Thyroid gland (tissue), 4 donors: Measurements from ENCODE around the gene SUN1. TPM values are rescaled to one million over a fixed set of nuclear protein-coding genes. Genes with fewer than 3 reads are reported as not detected.

Source experiments
- DNase-seq, 2 donors: peaks; one replicate each; pipeline ENCODE4 v3.0.0-alpha.2; 2019
- H3K27ac ChIP-seq, 3 donors: fragments of 200-600 bp; sonication (generic); 1 replicate in 2 of 3; 2 replicates in 1 of 3; pipeline ENCODE4 v1.5.1; 2016 to 2019; ENCODE audit warnings: mild to moderate bottlenecking in 1 of 3, moderate library complexity in 1 of 3
- H3K27me3 ChIP-seq: fragments of 200-600 bp; sonication (generic); one replicate; pipeline ENCODE4 v1.5.1; 2019
- H3K36me3 ChIP-seq, 2 donors: fragments of 200-600 bp; sonication (generic); one replicate each; pipeline ENCODE4 v1.5.1; 2016 to 2019
- H3K4me1 ChIP-seq, 2 donors: fragments of 200-600 bp; sonication (generic); one replicate each; pipeline ENCODE4 v1.5.1; 2017 to 2019
- H3K4me3 ChIP-seq, 3 donors: fragments of 200-600 bp; sonication (generic); replicated peaks in 1 of 3; 1 replicate in 2 of 3; 2 replicates in 1 of 3; pipeline ENCODE4 v1.5.1; 2016; ENCODE audit warnings: mild to moderate bottlenecking in 1 of 3
- H3K9me3 ChIP-seq: fragments of 200-600 bp; sonication (generic); one replicate; pipeline ENCODE4 v1.5.1; 2017
- CTCF ChIP-seq, 6 experiments: fragments of 200-600 bp in 3 of 6; fragments of 450-650 bp in 3 of 6; sonication (generic) in 3 of 6; IDR thresholded peaks; one replicate each; pipeline ENCODE4 v1.5.1; 2016 to 2019; ENCODE audit warnings: antibody characterized with exemption in 6 of 6, mild to moderate bottlenecking in 2 of 6, inconsistent platforms in 1 of 6, moderate library complexity in 1 of 6
- POLR2A ChIP-seq, 2 donors: fragments of 450-650 bp; IDR thresholded peaks; one replicate each; pipeline ENCODE4 v1.6.1; 2017; ENCODE audit warnings: antibody characterized with exemption in 2 of 2, mild to moderate bottlenecking in 2 of 2, moderate library complexity in 1 of 2
- WGBS, 2 donors: methylation state at CpG; one replicate each; pipeline ENCODE4 v1.1.5; 2017; 5-methylcytosine and 5-hydroxymethylcytosine counted together
- intact Hi-C: fragments of 100-400 bp; cut with DNase I; formaldehyde crosslinking; loops from one replicate; pipeline ENCODE4 v1.15.1; 2023
- total RNA-seq, 4 donors: library from RNA; depleted of rRNA; stranded (reverse); fragments of >200 nt; gene quantifications; one replicate each; pipeline ENCODE4 v1.2.3, GENCODE V29; 2016

The SUN1 gene
- total RNA-seq, 4 donors from 2014 or later = 146 to 260 (median 186) TPM

GRCh38 chr7:893686-894085 lies 61.4 kb downstream of the SUN1 start:
- no peak for DNase-seq
- no peak overlapping the region for H3K27ac ChIP-seq
- TF ChIP-seq CTCF (IDR thresholded peaks at IDR 0.05) (no peak), POLR2A (IDR thresholded peaks at IDR 0.05) (no peak)
- no peaks in the 10 kb centered on the region for H3K27me3 ChIP-seq
- H3K36me3 ChIP-seq = peaks cover 40 to 55% of the 10 kb centered on the region in 2 donors
- no peaks in the 10 kb centered on the region for H3K9me3 ChIP-seq
- peaks cover 0 to 5% of the 10 kb centered on the region in 2 donors for H3K4me1 ChIP-seq
- H3K4me3 ChIP-seq = no peak overlapping the region
- intact Hi-C loops = no loop called here
- WGBS, 2 donors = 93% methylated on average over 15 to 17 of the region's 19 CpGs

- TF ChIP-seq CTCF (IDR thresholded peaks at IDR 0.05) = no peak
- TF ChIP-seq POLR2A (IDR thresholded peaks at IDR 0.05) = no peak
- no peak for DNase-seq
- intact Hi-C loops = no loop called here
- Histone ChIP-seq H3K4me3 (no peak overlapping the region), H3K36me3 (peaks cover 38 to 52% of the 10 kb centered on the region in 2 donors), H3K9me3 (no peaks in the 10 kb centered on the region), H3K27ac (no peak overlapping the region), H3K27me3 (no peaks in the 10 kb centered on the region), H3K4me1 (peaks cover 0 to 5% of the 10 kb centered on the region in 2 donors)
- 98 to 100% methylated on average over 21 to 26 of the region's 40 CpGs for WGBS, 2 donors
These were observed 62.0 kb downstream of the SUN1 start for GRCh38 chr7:894164-894867.

GRCh38 chr7:894927-895450 lies 62.7 kb downstream of the SUN1 start:
- peaks cover 38 to 52% of the 10 kb centered on the region in 2 donors for H3K36me3 ChIP-seq
- DNase-seq = no peak
- WGBS, 2 donors = 91 to 97% methylated on average over 12 to 18 of the region's 21 CpGs
- H3K4me3 ChIP-seq = no peak overlapping the region
- H3K27me3 ChIP-seq = no peaks in the 10 kb centered on the region
- intact Hi-C loops = no loop called here
- H3K27ac ChIP-seq = no peak overlapping the region
- TF ChIP-seq POLR2A (IDR thresholded peaks at IDR 0.05) (no peak), CTCF (IDR thresholded peaks at IDR 0.05) (no peak)
- no peaks in the 10 kb centered on the region for H3K9me3 ChIP-seq
- peaks cover 0 to 5% of the 10 kb centered on the region in 2 donors for H3K4me1 ChIP-seq

GRCh38 chr7:895451-896052 lies 63.3 kb downstream of the SUN1 start:
- intact Hi-C loops = no loop called here
- H3K27me3 ChIP-seq = no peaks in the 10 kb centered on the region
- peaks cover 0 to 5% of the 10 kb centered on the region in 2 donors for H3K4me1 ChIP-seq
- WGBS, 2 donors = 97 to 99% methylated on average over 16 to 48 of the region's 52 CpGs
- no peak overlapping the region for H3K4me3 ChIP-seq
- TF ChIP-seq POLR2A (IDR thresholded peaks at IDR 0.05) (no peak), CTCF (IDR thresholded peaks at IDR 0.05) (no peak)
- H3K27ac ChIP-seq = no peak overlapping the region
- H3K9me3 ChIP-seq = no peaks in the 10 kb centered on the region
- peaks cover 38 to 52% of the 10 kb centered on the region in 2 donors for H3K36me3 ChIP-seq
- no peak for DNase-seq
